Measurements from ENCODE around the gene OR52K2.

Gene OR52K2

DNA sequence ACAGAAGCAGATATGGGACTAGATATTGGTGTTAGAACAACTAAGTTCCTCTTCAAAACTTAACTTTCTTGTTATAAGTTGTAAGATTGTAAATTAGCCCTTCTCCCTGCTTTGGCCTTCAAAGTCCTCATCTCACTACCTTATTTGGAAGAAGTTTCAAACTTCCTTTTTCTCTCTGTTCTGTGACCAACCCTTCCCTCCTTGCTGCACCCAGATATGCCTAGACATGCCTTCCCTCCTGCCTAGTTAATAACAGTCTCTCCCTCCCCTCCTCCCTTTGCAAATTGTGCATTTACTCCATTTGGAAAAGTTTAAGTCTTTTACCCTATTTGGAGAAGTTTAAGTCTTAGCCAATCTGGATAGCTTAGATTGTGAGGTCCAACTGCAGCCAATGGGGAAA, 4.9 kb downstream of the OR52K2 start:
- H3K27me3 ChIP-seq (ENCODE audit: low read length), result no peaks in the 10 kb centered on the region
- H3K9me2 ChIP-seq (replicated peaks; ENCODE audit: insufficient read depth, low read length), result no peaks in the 10 kb centered on the region
- no peaks in the 10 kb centered on the region for H4K20me1 ChIP-seq (ENCODE audit: low read depth, low read length)
- no peak overlapping the region for H3K27ac ChIP-seq (ENCODE audit: low read depth, low read length)
- no peak overlapping the region for H3K4me3 ChIP-seq (ENCODE audit: insufficient read depth, low read length, poor library complexity, severe bottlenecking)
- TF ChIP-seq EZH2phosphoT487 (conservative IDR thresholded peaks at IDR 0.05; ENCODE audit: low read length), result no peak
- TF ChIP-seq, protein P1, sequence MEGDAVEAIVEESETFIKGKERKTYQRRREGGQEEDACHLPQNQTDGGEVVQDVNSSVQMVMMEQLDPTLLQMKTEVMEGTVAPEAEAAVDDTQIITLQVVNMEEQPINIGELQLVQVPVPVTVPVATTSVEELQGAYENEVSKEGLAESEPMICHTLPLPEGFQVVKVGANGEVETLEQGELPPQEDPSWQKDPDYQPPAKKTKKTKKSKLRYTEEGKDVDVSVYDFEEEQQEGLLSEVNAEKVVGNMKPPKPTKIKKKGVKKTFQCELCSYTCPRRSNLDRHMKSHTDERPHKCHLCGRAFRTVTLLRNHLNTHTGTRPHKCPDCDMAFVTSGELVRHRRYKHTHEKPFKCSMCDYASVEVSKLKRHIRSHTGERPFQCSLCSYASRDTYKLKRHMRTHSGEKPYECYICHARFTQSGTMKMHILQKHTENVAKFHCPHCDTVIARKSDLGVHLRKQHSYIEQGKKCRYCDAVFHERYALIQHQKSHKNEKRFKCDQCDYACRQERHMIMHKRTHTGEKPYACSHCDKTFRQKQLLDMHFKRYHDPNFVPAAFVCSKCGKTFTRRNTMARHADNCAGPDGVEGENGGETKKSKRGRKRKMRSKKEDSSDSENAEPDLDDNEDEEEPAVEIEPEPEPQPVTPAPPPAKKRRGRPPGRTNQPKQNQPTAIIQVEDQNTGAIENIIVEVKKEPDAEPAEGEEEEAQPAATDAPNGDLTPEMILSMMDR (IDR thresholded peaks at IDR 0.05; ENCODE audit: insufficient read depth, low read length, poor library complexity, severe bottlenecking), result no peak
- H3F3A ChIP-seq (ENCODE audit: insufficient read depth), result no peaks in the 10 kb centered on the region
- H2AFZ ChIP-seq (ENCODE audit: low read depth, low read length, severe bottlenecking), result no peak overlapping the region
- no peak overlapping the region for H3K4me2 ChIP-seq (ENCODE audit: low read depth, low read length, poor library complexity, severe bottlenecking)
- H3K79me2 ChIP-seq (ENCODE audit: insufficient read depth, low read length), result no peaks in the 10 kb centered on the region
- no peaks in the 10 kb centered on the region for H3K36me3 ChIP-seq (ENCODE audit: low read length)
- no peaks in the 10 kb centered on the region for H3K9me3 ChIP-seq (ENCODE audit: insufficient read depth, low read length)
- H3K9ac ChIP-seq (ENCODE audit: low read length), result no peak overlapping the region

DNA sequence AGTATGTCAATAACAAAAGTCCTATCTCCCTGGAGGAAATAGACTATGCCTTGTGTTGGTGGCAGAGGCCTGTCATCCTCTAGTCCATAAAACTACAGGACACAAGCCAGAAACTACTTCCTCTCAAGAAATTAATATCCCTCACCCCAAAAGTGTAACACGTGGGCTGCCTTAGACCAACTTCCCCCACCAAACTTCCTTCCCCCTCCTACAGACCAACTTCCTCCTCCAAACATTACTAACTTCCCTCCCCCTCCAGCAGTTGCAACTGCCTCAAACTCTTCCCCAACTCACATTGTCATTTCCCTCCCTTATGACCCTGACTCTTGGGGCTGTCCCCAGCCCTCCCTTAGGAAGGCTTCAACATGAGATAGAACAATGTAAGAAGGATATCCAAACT, 6.3 kb downstream of the OR52K2 start:
- H3K9me3 ChIP-seq (ENCODE audit: insufficient read depth, low read length), result no peaks in the 10 kb centered on the region
- H3K27me3 ChIP-seq (ENCODE audit: low read length), result no peaks in the 10 kb centered on the region
- H3K79me2 ChIP-seq (ENCODE audit: insufficient read depth, low read length), result no peaks in the 10 kb centered on the region
- no peak overlapping the region for H3K27ac ChIP-seq (ENCODE audit: low read depth, low read length)
- no peaks in the 10 kb centered on the region for H3K36me3 ChIP-seq (ENCODE audit: low read length)
- H2AFZ ChIP-seq (ENCODE audit: low read depth, low read length, severe bottlenecking), result no peak overlapping the region
- H3K4me3 ChIP-seq (ENCODE audit: insufficient read depth, low read length, poor library complexity, severe bottlenecking), result no peak overlapping the region
- no peak overlapping the region for H3K9ac ChIP-seq (ENCODE audit: low read length)
- H3K9me2 ChIP-seq (replicated peaks; ENCODE audit: insufficient read depth, low read length), result no peaks in the 10 kb centered on the region
- no peaks in the 10 kb centered on the region for H4K20me1 ChIP-seq (ENCODE audit: low read depth, low read length)
- TF ChIP-seq, protein P1 (IDR thresholded peaks at IDR 0.05; ENCODE audit: insufficient read depth, low read length, poor library complexity, severe bottlenecking), result no peak
- no peak for TF ChIP-seq EZH2phosphoT487 (conservative IDR thresholded peaks at IDR 0.05; ENCODE audit: low read length)
- H3K4me2 ChIP-seq (ENCODE audit: low read depth, low read length, poor library complexity, severe bottlenecking), result no peak overlapping the region
- no peaks in the 10 kb centered on the region for H3F3A ChIP-seq (ENCODE audit: insufficient read depth)

DNA sequence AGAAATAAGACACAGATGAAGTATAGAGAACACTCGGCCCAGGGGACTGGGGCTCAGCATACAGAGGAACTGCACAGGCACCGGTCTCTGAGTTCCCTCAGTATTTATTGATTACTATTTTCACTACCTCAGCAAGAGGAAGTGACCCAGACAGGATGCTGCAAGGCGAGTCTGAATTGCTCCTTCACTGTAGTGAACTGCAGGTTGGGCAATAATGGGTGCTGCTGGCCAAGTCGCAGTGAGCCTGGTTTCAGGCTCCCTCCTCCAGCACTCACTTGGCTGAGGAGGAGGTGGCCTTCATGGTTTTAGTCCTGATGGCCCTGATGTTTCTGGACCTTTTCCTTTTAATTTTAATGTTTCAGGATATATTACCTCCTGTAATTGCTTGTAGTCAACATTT, 10.4 kb downstream of the OR52K2 start:
- Histone ChIP-seq H3K36me3 (ENCODE audit: low read length) (no peaks in the 10 kb centered on the region), H3K9me2 (replicated peaks; ENCODE audit: insufficient read depth, low read length) (no peaks in the 10 kb centered on the region), H3K79me2 (ENCODE audit: insufficient read depth, low read length) (no peaks in the 10 kb centered on the region), H3K27ac (ENCODE audit: low read depth, low read length) (no peak overlapping the region), H3K4me2 (ENCODE audit: low read depth, low read length, poor library complexity, severe bottlenecking) (no peak overlapping the region), H3K27me3 (ENCODE audit: low read length) (0 out of 2 replicates have a peak, but pooled peaks cover 2% of the 10 kb centered on the region), H3K4me3 (ENCODE audit: insufficient read depth, low read length, poor library complexity, severe bottlenecking) (no peak overlapping the region), H3K9me3 (ENCODE audit: insufficient read depth, low read length) (no peaks in the 10 kb centered on the region), H4K20me1 (ENCODE audit: low read depth, low read length) (no peaks in the 10 kb centered on the region), H3K9ac (ENCODE audit: low read length) (no peak overlapping the region), H3F3A (ENCODE audit: insufficient read depth) (no peaks in the 10 kb centered on the region), H2AFZ (ENCODE audit: low read depth, low read length, severe bottlenecking) (no peak overlapping the region)
- TF ChIP-seq, protein P1 (IDR thresholded peaks at IDR 0.05; ENCODE audit: insufficient read depth, low read length, poor library complexity, severe bottlenecking), result no peak
- no peak for TF ChIP-seq EZH2phosphoT487 (conservative IDR thresholded peaks at IDR 0.05; ENCODE audit: low read length)
